NCI-H128 (cell line): ENCODE data around the gene NCSTN.

Experiments
- DNase-seq: peaks from one replicate; lab custom pipeline; 2025; ENCODE audit not compliant: unreplicated experiment; lab: John Stamatoyannopoulos, UW

The NCSTN gene

GRCh38 chr1:160404094-160404493 is 60.9 kb downstream of the NCSTN start:
- no peak for DNase-seq

GRCh38 chr1:160405331-160405877 is 62.2 kb downstream of the NCSTN start:
- no peak for DNase-seq

GRCh38 chr1:160406131-160406968 is 63.2 kb downstream of the NCSTN start:
- DNase-seq, result no peak

- no peak for DNase-seq
These were observed 64.9 kb downstream of the NCSTN start for GRCh38 chr1:160407839-160408801.
